ENCODE data around the gene KRT14.

- no peak for TF ChIP-seq CTCF (IDR thresholded peaks at IDR 0.05; ENCODE audit: insufficient read depth, low read depth, low read length)
- TF ChIP-seq EZH2 (IDR thresholded peaks at IDR 0.05; ENCODE audit: insufficient read depth, low read length): no peak
Measured at GRCh38 chr17:41578538-41578937, 8.2 kb downstream of the KRT14 start.

Measured in astrocyte (in vitro differentiated cells and primary cell).